ENCODE measurements around the gene ATG3. TPM values are rescaled to one million over a fixed set of nuclear protein-coding genes. Genes with fewer than 3 reads are reported as not detected.

ATG3 gene
- total and polyA plus RNA-seq, 2 of the 8 experiments (the other 6 are each of a cell fraction or from before 2014, with no cell fraction given), result 27.3 to 55.3 TPM

DNA sequence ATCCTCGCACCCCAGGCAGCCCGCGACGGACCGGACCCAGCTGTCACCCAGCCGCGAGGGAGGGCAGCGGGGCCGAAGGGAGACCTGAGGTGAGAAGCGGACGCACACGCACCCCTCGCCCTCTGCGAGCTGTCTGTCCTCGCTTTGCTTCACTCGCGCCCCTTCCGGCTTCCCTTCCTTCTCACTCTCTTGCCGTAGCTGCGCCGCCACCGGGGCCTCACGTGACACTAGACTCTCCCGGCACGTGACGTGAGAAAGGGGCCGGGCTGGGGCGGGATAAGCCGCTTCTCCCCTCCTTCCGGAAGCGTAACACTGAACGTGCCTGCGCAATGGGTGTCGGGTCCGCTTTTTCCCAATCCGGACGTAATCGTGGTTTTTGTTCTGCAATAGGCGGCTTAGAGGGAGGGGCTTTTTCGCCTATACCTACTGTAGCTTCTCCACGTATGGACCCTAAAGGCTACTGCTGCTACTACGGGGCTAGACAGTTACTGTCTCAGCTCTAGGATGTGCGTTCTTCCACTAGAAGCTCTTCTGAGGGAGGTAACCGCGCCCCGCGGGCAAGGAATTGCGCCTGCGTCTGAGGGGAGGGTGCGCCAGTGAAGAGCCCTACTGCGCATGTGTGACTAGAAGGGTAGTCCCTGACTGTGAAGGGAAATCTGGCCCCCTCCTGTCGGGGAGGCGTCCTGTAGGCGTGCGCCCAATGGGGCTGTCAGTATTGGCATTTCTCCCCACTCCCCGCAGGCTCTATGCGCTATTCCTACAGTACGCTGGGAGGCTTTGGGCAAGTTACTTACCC lies at the start of gene ATG3, which contains the start of gene SLC35A5 (continued):
- TF ChIP-seq, protein P1, sequence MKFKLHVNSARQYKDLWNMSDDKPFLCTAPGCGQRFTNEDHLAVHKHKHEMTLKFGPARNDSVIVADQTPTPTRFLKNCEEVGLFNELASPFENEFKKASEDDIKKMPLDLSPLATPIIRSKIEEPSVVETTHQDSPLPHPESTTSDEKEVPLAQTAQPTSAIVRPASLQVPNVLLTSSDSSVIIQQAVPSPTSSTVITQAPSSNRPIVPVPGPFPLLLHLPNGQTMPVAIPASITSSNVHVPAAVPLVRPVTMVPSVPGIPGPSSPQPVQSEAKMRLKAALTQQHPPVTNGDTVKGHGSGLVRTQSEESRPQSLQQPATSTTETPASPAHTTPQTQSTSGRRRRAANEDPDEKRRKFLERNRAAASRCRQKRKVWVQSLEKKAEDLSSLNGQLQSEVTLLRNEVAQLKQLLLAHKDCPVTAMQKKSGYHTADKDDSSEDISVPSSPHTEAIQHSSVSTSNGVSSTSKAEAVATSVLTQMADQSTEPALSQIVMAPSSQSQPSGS (IDR thresholded peaks at IDR 0.05; ENCODE audit: low read length), result no peak
- TF ChIP-seq, protein P2, sequence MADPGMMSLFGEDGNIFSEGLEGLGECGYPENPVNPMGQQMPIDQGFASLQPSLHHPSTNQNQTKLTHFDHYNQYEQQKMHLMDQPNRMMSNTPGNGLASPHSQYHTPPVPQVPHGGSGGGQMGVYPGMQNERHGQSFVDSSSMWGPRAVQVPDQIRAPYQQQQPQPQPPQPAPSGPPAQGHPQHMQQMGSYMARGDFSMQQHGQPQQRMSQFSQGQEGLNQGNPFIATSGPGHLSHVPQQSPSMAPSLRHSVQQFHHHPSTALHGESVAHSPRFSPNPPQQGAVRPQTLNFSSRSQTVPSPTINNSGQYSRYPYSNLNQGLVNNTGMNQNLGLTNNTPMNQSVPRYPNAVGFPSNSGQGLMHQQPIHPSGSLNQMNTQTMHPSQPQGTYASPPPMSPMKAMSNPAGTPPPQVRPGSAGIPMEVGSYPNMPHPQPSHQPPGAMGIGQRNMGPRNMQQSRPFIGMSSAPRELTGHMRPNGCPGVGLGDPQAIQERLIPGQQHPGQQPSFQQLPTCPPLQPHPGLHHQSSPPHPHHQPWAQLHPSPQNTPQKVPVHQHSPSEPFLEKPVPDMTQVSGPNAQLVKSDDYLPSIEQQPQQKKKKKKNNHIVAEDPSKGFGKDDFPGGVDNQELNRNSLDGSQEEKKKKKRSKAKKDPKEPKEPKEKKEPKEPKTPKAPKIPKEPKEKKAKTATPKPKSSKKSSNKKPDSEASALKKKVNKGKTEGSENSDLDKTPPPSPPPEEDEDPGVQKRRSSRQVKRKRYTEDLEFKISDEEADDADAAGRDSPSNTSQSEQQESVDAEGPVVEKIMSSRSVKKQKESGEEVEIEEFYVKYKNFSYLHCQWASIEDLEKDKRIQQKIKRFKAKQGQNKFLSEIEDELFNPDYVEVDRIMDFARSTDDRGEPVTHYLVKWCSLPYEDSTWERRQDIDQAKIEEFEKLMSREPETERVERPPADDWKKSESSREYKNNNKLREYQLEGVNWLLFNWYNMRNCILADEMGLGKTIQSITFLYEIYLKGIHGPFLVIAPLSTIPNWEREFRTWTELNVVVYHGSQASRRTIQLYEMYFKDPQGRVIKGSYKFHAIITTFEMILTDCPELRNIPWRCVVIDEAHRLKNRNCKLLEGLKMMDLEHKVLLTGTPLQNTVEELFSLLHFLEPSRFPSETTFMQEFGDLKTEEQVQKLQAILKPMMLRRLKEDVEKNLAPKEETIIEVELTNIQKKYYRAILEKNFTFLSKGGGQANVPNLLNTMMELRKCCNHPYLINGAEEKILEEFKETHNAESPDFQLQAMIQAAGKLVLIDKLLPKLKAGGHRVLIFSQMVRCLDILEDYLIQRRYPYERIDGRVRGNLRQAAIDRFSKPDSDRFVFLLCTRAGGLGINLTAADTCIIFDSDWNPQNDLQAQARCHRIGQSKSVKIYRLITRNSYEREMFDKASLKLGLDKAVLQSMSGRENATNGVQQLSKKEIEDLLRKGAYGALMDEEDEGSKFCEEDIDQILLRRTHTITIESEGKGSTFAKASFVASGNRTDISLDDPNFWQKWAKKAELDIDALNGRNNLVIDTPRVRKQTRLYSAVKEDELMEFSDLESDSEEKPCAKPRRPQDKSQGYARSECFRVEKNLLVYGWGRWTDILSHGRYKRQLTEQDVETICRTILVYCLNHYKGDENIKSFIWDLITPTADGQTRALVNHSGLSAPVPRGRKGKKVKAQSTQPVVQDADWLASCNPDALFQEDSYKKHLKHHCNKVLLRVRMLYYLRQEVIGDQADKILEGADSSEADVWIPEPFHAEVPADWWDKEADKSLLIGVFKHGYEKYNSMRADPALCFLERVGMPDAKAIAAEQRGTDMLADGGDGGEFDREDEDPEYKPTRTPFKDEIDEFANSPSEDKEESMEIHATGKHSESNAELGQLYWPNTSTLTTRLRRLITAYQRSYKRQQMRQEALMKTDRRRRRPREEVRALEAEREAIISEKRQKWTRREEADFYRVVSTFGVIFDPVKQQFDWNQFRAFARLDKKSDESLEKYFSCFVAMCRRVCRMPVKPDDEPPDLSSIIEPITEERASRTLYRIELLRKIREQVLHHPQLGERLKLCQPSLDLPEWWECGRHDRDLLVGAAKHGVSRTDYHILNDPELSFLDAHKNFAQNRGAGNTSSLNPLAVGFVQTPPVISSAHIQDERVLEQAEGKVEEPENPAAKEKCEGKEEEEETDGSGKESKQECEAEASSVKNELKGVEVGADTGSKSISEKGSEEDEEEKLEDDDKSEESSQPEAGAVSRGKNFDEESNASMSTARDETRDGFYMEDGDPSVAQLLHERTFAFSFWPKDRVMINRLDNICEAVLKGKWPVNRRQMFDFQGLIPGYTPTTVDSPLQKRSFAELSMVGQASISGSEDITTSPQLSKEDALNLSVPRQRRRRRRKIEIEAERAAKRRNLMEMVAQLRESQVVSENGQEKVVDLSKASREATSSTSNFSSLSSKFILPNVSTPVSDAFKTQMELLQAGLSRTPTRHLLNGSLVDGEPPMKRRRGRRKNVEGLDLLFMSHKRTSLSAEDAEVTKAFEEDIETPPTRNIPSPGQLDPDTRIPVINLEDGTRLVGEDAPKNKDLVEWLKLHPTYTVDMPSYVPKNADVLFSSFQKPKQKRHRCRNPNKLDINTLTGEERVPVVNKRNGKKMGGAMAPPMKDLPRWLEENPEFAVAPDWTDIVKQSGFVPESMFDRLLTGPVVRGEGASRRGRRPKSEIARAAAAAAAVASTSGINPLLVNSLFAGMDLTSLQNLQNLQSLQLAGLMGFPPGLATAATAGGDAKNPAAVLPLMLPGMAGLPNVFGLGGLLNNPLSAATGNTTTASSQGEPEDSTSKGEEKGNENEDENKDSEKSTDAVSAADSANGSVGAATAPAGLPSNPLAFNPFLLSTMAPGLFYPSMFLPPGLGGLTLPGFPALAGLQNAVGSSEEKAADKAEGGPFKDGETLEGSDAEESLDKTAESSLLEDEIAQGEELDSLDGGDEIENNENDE (IDR thresholded peaks at IDR 0.05; ENCODE audit: insufficient replicate concordance, low read length), result no peak
- peak; percentile 45 for TF ChIP-seq TAF7 (optimal IDR thresholded peaks at IDR 0.05; ENCODE audit: borderline replicate concordance, low read depth, low read length)
- TF ChIP-seq SUZ12 (IDR thresholded peaks at IDR 0.05; ENCODE audit: low read length), result no peak
- TF ChIP-seq, protein P3, sequence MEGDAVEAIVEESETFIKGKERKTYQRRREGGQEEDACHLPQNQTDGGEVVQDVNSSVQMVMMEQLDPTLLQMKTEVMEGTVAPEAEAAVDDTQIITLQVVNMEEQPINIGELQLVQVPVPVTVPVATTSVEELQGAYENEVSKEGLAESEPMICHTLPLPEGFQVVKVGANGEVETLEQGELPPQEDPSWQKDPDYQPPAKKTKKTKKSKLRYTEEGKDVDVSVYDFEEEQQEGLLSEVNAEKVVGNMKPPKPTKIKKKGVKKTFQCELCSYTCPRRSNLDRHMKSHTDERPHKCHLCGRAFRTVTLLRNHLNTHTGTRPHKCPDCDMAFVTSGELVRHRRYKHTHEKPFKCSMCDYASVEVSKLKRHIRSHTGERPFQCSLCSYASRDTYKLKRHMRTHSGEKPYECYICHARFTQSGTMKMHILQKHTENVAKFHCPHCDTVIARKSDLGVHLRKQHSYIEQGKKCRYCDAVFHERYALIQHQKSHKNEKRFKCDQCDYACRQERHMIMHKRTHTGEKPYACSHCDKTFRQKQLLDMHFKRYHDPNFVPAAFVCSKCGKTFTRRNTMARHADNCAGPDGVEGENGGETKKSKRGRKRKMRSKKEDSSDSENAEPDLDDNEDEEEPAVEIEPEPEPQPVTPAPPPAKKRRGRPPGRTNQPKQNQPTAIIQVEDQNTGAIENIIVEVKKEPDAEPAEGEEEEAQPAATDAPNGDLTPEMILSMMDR (IDR thresholded peaks at IDR 0.05; ENCODE audit: control extremely low read depth in 1 of 3, insufficient read depth in 1 of 3, low read depth in 1 of 3, low read length in 3 of 3), result no peak
